MCF 10A (cell line): Measurements from ENCODE around the gene CLEC11A. TPM values are rescaled to one million over a fixed set of nuclear protein-coding genes. Genes with fewer than 3 reads are reported as not detected.

Experiments
- BruUV-seq: library from RNA; stranded (reverse); fragments of 400-500 nt; replicated peaks from 2 replicates; lab custom pipeline; 2021; lab: Mats Ljungman, UMichigan
- CTCF ChIA-PET: fragments of 300-600 bp; sonication (Branson Sonifier 250); formaldehyde crosslinking; extraction: SDS; loops from one replicate; lab custom pipeline; 2021; ENCODE audit warnings: antibody characterized with exemption, inconsistent platforms; lab: Yijun Ruan, JAX
- POLR2A ChIA-PET: fragments of 300-600, 350-650 bp; sonication (Branson Sonifier 250); formaldehyde crosslinking; extraction: SDS; loops from one replicate; lab custom pipeline; 2020; ENCODE audit warnings: antibody characterized with exemption, inconsistent platforms; lab: Yijun Ruan, JAX
- DNase-seq: peaks from one replicate; pipeline ENCODE4 v3.0.0-alpha.2; 2018; ENCODE audit not compliant: unreplicated experiment
- H3K27ac Mint-ChIP-seq: one replicate; pipeline ENCODE4 v1.8.0; 2022; ENCODE audit warnings: mild to moderate bottlenecking, low read depth, mixed read lengths; ENCODE audit not compliant: unreplicated experiment
- H3K27me3 Mint-ChIP-seq: one replicate; pipeline ENCODE4 v1.8.0; 2022; ENCODE audit warnings: mixed read lengths; ENCODE audit not compliant: insufficient read depth, unreplicated experiment
- H3K36me3 Mint-ChIP-seq: one replicate; pipeline ENCODE4 v1.8.0; 2022; ENCODE audit warnings: mild to moderate bottlenecking, moderate library complexity, mixed read lengths; ENCODE audit not compliant: insufficient read depth, unreplicated experiment
- H3K4me1 Mint-ChIP-seq: one replicate; pipeline ENCODE4 v1.8.0; 2022; ENCODE audit warnings: mixed read lengths; ENCODE audit not compliant: insufficient read depth, unreplicated experiment
- H3K4me3 Mint-ChIP-seq: one replicate; pipeline ENCODE4 v1.8.0; 2022; ENCODE audit warnings: mild to moderate bottlenecking, moderate library complexity, mixed read lengths; ENCODE audit not compliant: unreplicated experiment
- H3K9me3 Mint-ChIP-seq: one replicate; pipeline ENCODE4 v1.8.0; 2022; ENCODE audit warnings: mixed read lengths; ENCODE audit not compliant: unreplicated experiment
- intact Hi-C: fragments of 100-400 bp; cut with micrococcal nuclease; formaldehyde crosslinking; loops from 2 replicates; pipeline ENCODE4 v1.14.1; 2022
- total RNA-seq: library from RNA; stranded (reverse); gene quantifications from 2 replicates; pipeline ENCODE4 v1.2.3, GENCODE V29; 2022
- TF ChIP-seq, protein P1 (sequence below): fragments of 200-600 bp; IDR thresholded peaks from one replicate; pipeline ENCODE4 v1.8.0; 2022; ENCODE audit warnings: antibody characterized with exemption, mild to moderate bottlenecking; ENCODE audit not compliant: unreplicated experiment

CLEC11A gene
- total RNA-seq, 1 experiment from 2014 or later: 2.4 TPM

DNA sequence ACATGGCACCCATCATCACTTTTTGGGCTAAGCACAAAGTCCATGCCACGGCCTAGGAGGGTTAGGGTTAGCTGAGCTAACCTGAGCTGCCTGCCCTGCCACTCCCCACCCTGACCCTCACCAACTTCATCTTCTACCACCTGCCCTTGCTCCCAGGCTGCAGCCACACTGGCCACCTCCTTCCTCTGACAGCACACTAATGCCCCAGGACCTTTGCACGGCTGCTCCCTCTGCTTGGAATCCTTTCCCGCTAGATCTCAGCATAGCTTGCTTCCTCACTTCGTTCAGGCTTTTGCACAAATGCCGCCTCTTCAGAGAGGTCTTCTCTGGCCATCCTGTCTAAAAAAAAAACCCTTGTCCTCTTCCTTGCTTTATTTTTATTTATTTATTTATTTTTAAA is 16.8 kb upstream of the CLEC11A start:
- BruUV-seq: no TSS peak
- TF ChIP-seq, protein P1, sequence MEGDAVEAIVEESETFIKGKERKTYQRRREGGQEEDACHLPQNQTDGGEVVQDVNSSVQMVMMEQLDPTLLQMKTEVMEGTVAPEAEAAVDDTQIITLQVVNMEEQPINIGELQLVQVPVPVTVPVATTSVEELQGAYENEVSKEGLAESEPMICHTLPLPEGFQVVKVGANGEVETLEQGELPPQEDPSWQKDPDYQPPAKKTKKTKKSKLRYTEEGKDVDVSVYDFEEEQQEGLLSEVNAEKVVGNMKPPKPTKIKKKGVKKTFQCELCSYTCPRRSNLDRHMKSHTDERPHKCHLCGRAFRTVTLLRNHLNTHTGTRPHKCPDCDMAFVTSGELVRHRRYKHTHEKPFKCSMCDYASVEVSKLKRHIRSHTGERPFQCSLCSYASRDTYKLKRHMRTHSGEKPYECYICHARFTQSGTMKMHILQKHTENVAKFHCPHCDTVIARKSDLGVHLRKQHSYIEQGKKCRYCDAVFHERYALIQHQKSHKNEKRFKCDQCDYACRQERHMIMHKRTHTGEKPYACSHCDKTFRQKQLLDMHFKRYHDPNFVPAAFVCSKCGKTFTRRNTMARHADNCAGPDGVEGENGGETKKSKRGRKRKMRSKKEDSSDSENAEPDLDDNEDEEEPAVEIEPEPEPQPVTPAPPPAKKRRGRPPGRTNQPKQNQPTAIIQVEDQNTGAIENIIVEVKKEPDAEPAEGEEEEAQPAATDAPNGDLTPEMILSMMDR: no peak
- Mint-ChIP-seq H3K9me3 (no peaks in the 10 kb centered on the region), H3K27me3 (peaks cover 24% of the 10 kb centered on the region), H3K4me3 (no peak overlapping the region), H3K4me1 (peaks cover 5% of the 10 kb centered on the region), H3K27ac (no peak overlapping the region), H3K36me3 (no peaks in the 10 kb centered on the region)
- no peak for DNase-seq
- intact Hi-C loops: no loop called here
- ChIA-PET CTCF (interaction anchor here (0.6 to 1.2 kb wide), 4 partner anchors 9 to 195 kb away, joined by 3 to 5 read pairs (median 4); no protein-coding TSS in a partner anchor), POLR2A (no interaction called here)

GRCh38 chr19:50708179-50708879 is 14.8 kb upstream of the CLEC11A start:
- ChIA-PET POLR2A (no interaction called here), CTCF (no interaction called here)
- Mint-ChIP-seq H3K36me3 (no peaks in the 10 kb centered on the region), H3K27me3 (peaks cover 33% of the 10 kb centered on the region), H3K9me3 (no peaks in the 10 kb centered on the region), H3K4me3 (no peak overlapping the region), H3K27ac (no peak overlapping the region), H3K4me1 (peaks cover 5% of the 10 kb centered on the region)
- BruUV-seq: no TSS peak
- no peak for DNase-seq
- intact Hi-C loops: no loop called here
- TF ChIP-seq, protein P1: no peak

DNA sequence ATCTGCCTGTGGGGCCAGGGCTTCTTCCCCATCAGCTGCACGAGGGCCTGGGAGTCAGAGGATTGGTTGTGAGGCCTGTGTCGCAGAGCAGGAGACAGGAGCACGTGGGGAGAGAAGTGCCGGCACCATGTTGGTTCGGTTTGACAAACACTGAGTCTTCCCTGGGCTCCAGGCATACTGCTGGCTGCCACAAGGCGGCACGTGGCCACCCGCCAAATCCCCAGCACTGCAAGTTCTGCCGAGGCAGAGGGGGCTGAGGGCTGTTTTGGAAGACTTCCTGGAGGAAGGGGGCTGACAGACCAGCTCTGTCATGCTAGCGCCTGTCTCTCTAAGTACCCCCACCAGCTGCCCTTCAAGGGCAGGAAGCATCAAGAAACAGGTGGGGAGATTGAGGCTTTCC is 13.1 kb upstream of the CLEC11A start:
- intact Hi-C loops: no loop called here
- no peaks in the 10 kb centered on the region for H3K36me3 Mint-ChIP-seq
- BruUV-seq: no TSS peak
- TF ChIP-seq, protein P1: no peak
- ChIA-PET CTCF (no interaction called here), POLR2A (no interaction called here)
- H3K4me3 Mint-ChIP-seq: no peak overlapping the region
- peaks cover 32% of the 10 kb centered on the region for H3K27me3 Mint-ChIP-seq
- H3K9me3 Mint-ChIP-seq: no peaks in the 10 kb centered on the region
- no peak overlapping the region for H3K27ac Mint-ChIP-seq
- no peaks in the 10 kb centered on the region for H3K4me1 Mint-ChIP-seq
- no peak for DNase-seq

- CTCF ChIA-PET: interaction anchor here (0.7 kb wide), 1 partner anchor 200 kb away, joined by 3 read pairs; no protein-coding TSS in a partner anchor
- POLR2A ChIA-PET: no interaction called here
Measured at GRCh38 chr19:50710612-50711011, 12.6 kb upstream of the CLEC11A start.

More at GRCh38 chr19:50710612-50711011, 12.6 kb upstream of the CLEC11A start:
- no peak overlapping the region for H3K27ac Mint-ChIP-seq
- H3K27me3 Mint-ChIP-seq: peaks cover 37% of the 10 kb centered on the region
- intact Hi-C loops: no loop called here
- no peaks in the 10 kb centered on the region for H3K36me3 Mint-ChIP-seq
- TF ChIP-seq, protein P1: no peak
- no TSS peak for BruUV-seq
- H3K4me3 Mint-ChIP-seq: no peak overlapping the region
- no peaks in the 10 kb centered on the region for H3K9me3 Mint-ChIP-seq
- H3K4me1 Mint-ChIP-seq: no peaks in the 10 kb centered on the region
- DNase-seq: no peak
